Testis (tissue), 2 donors: Measurements from ENCODE around the gene RGMA.

Source experiments
- CTCF ChIP-seq, 3 experiments: fragments of 450-650 bp in 2 of 3; fragments of 200-600 bp in 1 of 3; sonication (generic) in 1 of 3; IDR thresholded peaks; one replicate each; pipeline ENCODE4 v1.5.1; 2016 to 2019; ENCODE audit warnings: antibody characterized with exemption in 3 of 3, mild to moderate bottlenecking in 2 of 3, moderate library complexity in 1 of 3
- POLR2A ChIP-seq: fragments of 450-650 bp; IDR thresholded peaks from one replicate; pipeline ENCODE4 v1.6.1; 2017; ENCODE audit warnings: antibody characterized with exemption, mild to moderate bottlenecking, moderate library complexity

- no peak for TF ChIP-seq CTCF (IDR thresholded peaks at IDR 0.05)
- TF ChIP-seq POLR2A, result no peak
Measured at GRCh38 chr15:93076875-93077274, 12.1 kb downstream of the RGMA start.
